ENCODE data around the gene C1orf198. TPM values are rescaled to one million over a fixed set of nuclear protein-coding genes. Genes with fewer than 3 reads are reported as not detected.
A peak's percentile ranks its signal among the peaks of the same experiment; 100 is the strongest.

The C1orf198 gene
- 63.6 TPM for polyA plus RNA-seq (ENCODE audit: insufficient read length)

- DNase-seq (ENCODE audit: low read depth): no peak
Measured at GRCh38 chr1:230867903-230868735, at the start of gene C1orf198. Gene C1orf198, minus strand, starts transcription at chr1:230868521. Its CDS starts 9 bp downstream, at chr1:230868512.

- peak; percentile 9 for DNase-seq (ENCODE audit: low read depth)
Measured at GRCh38 chr1:230917284-230918135, 49.2 kb upstream of the C1orf198 start.

- DNase-seq (ENCODE audit: low read depth): no peak
Measured at GRCh38 chr1:230916587-230917283, 48.4 kb upstream of the C1orf198 start.

- no peak for DNase-seq (ENCODE audit: low read depth)
Measured at GRCh38 chr1:230915078-230915477, 46.8 kb upstream of the C1orf198 start.

GRCh38 chr1:230913496-230913895 lies 45.2 kb upstream of the C1orf198 start:
- DNase-seq (ENCODE audit: low read depth): no peak

- DNase-seq (ENCODE audit: low read depth): no peak
Measured at GRCh38 chr1:230910755-230911117, 42.4 kb upstream of the C1orf198 start.

- DNase-seq (ENCODE audit: low read depth): no peak
Measured at GRCh38 chr1:230909974-230910754, 41.8 kb upstream of the C1orf198 start.

GRCh38 chr1:230907472-230908205 lies 39.3 kb upstream of the C1orf198 start:
- DNase-seq (ENCODE audit: low read depth): no peak

- no peak for DNase-seq (ENCODE audit: low read depth)
Measured at GRCh38 chr1:230906226-230906625, 37.9 kb upstream of the C1orf198 start.

- DNase-seq (ENCODE audit: low read depth): no peak
Measured at GRCh38 chr1:230905733-230906132, 37.4 kb upstream of the C1orf198 start.

- DNase-seq (ENCODE audit: low read depth): no peak
Measured at GRCh38 chr1:230902349-230902923, 34.1 kb upstream of the C1orf198 start.

GRCh38 chr1:230901671-230902070 lies 33.4 kb upstream of the C1orf198 start:
- DNase-seq (ENCODE audit: low read depth): no peak

- DNase-seq (ENCODE audit: low read depth): no peak
Measured at GRCh38 chr1:230900984-230901383, 32.7 kb upstream of the C1orf198 start.

- no peak for DNase-seq (ENCODE audit: low read depth)
Measured at GRCh38 chr1:230899841-230900251, 31.5 kb upstream of the C1orf198 start.

GRCh38 chr1:230898748-230899147 lies 30.4 kb upstream of the C1orf198 start:
- no peak for DNase-seq (ENCODE audit: low read depth)

- no peak for DNase-seq (ENCODE audit: low read depth)
Measured at GRCh38 chr1:230898144-230898543, 29.8 kb upstream of the C1orf198 start.

GRCh38 chr1:230896779-230897178 lies 28.5 kb upstream of the C1orf198 start:
- no peak for DNase-seq (ENCODE audit: low read depth)

- DNase-seq (ENCODE audit: low read depth): no peak
Measured at GRCh38 chr1:230895452-230895851, 27.1 kb upstream of the C1orf198 start.

- no peak for DNase-seq (ENCODE audit: low read depth)
Measured at GRCh38 chr1:230894664-230895063, 26.3 kb upstream of the C1orf198 start.

- DNase-seq (ENCODE audit: low read depth): no peak
Measured at GRCh38 chr1:230894032-230894431, 25.7 kb upstream of the C1orf198 start.

Data from forelimb muscle (tissue), 1 donor.